ENCODE results near the gene SOD3.

SOD3 gene

GRCh38 chr4:24845902-24846301, 50.5 kb downstream of the SOD3 start:
- no peak for DNase-seq

- DNase-seq = no peak
These were observed 51.3 kb downstream of the SOD3 start for GRCh38 chr4:24846716-24847115.

GRCh38 chr4:24849351-24849750, 54.0 kb downstream of the SOD3 start:
- no peak for DNase-seq

- DNase-seq = no peak
These were observed 54.4 kb downstream of the SOD3 start for GRCh38 chr4:24849756-24850155.
